HG03280 (cell line): ENCODE measurements around the gene SERPINA5.

Experiments
- ATAC-seq: cut with Tn5 transposase; IDR thresholded peaks from one replicate; pipeline ENCODE4 v1.9.1; 2021; ENCODE audit warnings: mild to moderate bottlenecking, moderate library complexity; ENCODE audit not compliant: unreplicated experiment

SERPINA5 gene, protein sequence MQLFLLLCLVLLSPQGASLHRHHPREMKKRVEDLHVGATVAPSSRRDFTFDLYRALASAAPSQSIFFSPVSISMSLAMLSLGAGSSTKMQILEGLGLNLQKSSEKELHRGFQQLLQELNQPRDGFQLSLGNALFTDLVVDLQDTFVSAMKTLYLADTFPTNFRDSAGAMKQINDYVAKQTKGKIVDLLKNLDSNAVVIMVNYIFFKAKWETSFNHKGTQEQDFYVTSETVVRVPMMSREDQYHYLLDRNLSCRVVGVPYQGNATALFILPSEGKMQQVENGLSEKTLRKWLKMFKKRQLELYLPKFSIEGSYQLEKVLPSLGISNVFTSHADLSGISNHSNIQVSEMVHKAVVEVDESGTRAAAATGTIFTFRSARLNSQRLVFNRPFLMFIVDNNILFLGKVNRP

DNA sequence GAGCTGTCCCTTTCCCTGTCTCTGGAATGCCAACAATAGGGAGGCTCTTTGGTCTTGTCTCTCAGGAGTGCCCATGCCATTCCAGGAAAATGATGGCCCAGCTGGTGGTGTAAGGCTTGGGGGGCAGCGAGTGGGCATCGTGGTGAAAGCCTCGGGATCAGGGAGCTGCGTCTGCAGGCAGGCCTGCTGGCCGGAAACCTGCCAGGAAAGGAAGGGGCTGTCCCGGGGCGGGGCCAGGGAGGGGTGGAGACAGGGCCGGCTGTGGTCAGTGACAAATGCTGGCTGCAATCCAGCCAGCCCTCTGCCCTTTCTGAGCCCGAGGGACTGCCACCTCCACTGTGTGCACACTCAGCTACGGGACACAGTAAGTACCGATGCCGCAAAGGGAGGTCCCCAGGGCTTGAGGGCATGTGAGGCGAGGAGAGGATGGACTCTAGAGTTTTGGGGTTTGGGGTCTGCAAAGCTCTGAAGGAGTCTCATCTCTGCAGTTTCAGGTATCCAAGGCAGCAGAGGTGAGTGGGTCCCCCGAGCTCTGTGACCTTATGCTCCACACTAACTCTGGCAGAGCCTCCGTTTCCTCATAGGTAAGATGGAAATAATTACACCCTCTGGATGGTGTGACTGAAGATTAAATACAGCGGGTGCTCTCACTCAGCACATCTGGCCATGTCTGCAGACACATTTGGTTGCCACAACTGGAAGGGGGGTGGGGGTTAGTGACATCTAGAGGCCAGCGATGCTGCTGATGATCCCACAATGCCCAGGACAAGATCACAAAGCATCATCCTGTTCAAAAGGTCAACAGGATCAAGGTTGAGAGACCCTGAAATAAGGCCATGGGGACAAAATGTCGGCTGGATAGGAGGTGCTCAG is at the start of gene SERPINA5:
SERPINA5 (plus strand) TSS at position 300 of the 873 bp plus-strand sequence. CDS start 5,937 bp downstream, outside the sequence.
- ATAC-seq = no peak

DNA sequence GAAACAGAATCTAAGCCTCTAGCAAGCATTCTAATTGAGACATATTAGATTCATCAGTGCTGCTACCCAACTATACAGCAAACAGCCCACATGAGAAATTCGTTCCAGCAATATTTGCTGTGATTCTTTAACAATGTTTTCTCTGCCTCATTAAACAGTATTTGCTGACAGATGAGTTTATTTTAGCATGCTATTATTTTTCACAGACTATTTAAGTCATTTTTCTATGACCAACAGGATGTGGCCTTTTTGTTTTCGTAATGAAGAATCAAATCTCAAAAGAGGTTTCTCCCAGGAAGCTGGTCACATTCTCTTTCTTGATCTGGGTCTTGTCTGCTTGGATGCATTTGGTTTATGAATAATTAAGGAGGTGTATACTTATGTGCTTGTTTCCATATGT is 48.8 kb upstream of the SERPINA5 start:
- ATAC-seq = no peak

DNA sequence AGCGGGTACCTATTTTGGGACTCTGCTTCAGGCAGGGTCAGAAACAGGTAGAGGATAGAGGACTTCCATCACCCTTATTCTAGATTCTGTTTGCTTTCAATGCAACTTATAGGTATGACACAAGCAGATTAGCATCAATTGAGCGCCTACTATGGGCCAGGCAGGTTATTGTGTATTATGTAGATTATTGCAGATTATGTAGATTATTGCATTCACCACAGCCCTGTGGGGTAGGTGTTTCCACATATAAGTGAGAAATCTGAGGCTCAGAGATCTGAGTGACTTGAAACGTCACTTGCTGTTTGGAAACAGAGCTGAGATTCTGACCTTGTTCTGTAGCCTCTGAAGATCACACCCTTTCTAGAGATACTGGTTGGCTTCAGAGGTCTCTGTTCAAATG is 45.7 kb upstream of the SERPINA5 start:
- ATAC-seq = no peak

DNA sequence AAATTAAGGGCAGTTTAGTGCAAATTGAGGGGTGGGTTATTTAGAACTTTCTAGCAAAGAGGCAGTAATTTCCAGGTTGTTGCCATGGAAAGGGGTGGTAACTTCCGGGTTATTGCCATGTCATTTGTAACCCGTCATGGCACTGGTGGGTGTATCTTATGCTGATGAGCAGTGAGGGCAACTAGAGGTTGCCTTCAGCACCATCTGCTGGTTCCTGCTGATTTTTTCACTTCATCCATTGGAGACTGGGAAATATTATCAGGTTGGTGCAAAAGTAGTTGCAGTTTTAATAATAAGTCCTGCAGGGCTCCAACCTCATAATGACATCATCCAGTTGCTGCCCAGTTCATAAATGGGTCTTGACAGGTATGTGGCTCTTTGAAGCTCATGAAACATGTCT is 44.4 kb upstream of the SERPINA5 start:
- no peak for ATAC-seq

DNA sequence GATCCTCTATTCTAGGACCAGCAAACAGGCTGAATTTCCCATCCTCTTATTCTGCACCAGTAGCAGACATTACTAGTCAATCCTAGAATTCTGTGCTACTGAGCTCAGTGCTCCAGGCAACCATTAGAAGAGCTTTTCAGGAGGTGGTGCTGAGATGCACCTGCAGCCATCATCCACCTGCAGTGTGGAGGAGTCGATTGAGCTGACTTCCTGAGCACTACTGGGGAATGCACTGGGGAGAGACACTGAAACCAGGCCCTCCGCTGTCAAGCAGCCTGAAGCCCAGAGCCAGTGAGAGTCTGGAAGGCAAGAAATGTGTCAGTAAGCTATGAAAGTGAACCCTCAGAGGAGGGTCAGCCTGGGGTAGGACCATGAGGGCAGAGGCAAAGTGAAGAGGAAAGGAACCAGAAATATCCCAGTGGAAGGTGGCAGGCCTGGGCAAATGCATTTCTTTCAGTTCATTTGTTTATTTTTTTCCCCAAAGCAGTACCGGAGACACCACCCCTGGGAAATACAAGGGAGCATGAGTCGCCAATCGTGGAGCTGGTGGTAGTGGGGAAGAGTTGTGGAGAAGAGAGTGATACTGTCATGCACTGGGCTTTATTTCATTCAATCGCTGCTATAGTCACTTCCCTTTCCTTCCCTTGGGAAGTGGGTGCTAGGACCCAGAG is 43.0 kb upstream of the SERPINA5 start:
- ATAC-seq = no peak

DNA sequence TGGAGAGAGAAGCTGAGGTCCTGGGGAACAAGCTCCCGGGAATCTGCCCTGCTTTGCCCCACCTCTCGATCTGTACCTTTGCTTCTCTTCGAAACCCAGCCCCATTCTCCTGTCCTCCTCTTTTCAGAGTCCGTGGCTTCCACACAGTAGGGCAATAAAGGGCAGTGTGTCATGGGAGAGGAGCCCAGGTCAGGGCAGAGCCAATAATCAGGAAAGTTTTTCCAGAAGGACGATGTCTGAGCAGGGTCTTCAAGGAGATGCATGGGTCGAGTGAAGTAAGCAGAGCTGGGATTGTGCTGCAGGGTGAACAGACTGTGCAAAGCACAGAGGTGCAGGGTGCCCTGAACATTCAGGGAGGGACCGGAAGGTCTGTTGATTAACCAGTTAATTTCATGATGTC is 42.0 kb upstream of the SERPINA5 start:
- no peak for ATAC-seq

DNA sequence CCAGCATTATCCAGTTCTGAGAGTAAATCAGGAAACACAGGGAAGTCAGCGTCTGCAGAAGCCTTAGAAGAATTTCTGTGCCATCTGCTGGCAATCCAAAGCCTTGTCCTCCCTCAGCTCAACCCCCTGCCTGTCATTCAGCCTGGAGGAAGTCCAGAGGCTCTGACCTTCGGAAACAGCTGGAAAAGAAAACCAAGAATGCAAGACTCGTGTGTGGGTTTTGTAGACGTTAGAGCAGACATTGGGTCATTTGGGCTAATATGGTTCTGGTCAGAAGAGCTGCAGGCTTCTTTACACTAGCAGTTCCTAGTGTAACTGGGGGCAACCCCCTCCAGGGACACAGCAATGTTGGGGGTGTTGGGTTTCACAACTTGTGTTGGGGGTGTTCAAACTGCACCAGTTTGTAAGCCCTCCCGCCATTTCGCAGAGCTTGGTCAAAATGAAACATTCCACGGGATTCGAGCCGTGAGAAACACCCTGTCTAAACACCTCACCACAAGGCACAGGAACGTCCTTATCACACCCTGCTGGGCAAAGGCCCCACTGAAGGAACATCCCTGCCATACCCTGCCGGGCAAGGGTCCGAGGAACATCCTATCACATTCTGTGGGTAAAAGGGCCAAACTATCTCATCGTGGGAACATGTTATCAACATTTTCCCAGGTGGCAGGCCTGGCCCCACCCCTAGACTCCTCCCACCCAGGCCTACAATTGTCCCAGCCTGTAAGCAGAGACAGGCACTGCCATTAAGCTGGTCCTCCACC is 41.0 kb upstream of the SERPINA5 start:
- ATAC-seq = no peak

DNA sequence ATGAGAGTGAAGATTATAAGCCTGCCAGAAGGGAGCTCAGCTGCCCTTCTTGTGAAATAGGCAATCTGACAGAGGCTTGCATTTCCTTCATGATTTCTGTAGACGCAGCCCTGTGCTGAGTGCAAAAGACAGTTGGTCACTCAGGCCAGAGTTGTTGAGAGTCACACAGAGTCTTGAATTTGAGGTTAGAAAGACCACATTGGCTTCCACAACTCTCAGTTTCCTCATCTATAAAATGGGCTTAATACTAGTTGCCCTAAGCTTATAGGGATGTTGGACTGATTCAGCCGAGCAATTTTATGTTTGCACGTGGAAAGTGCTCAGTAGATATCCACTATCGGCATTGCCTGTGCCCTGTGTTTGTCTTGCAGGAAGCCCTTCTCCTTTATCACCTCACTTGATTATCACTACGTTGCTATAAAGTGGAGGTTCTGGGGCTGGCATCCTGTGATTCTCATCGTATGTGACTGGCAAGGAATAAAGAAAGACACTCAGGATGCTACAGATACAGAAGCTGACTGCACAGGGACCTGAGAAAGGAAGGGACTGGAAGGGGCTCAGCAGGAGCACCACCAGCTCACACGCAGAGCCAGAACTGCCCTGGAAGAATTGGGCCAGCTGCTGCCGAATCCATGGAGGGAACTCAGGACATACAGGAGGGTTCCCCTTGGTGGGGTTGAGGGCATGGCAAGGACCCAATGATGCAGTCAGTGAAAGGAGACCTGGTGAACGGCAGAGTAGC is 39.8 kb upstream of the SERPINA5 start:
- ATAC-seq = no peak

DNA sequence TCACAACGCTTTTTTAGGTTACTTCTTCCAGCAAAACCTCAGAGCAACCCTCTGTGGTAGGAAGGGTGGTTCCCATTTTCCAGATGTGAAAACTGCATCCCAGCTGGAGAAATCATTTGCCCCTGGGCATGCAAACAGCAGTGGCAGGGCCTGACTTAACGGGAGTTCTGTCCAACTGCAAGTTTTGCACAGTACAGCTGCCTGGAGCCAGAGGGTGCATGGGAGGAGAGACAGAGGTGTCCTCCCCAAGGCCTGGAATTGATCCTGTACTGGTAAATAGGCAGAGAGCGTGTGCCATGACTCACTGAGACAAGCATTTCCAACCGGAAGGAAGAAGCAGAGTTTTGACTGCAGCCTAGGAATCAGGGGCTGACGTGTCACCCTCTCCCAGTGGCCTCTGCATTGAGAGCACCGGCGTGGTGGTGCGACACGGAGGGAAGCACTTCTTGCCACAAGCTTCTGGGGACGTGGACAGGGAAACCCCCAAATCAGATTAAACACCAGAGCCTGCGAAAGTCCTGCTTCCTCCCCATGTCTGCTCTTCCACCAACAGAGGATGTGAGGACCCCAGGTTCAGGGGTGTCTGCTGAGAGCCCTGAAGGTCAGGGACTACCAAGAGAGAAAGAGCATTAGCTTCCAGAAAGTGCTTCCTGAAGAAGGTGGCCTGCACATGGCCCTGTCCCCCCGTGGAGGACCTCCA is 39.0 kb upstream of the SERPINA5 start:
- ATAC-seq = no peak

DNA sequence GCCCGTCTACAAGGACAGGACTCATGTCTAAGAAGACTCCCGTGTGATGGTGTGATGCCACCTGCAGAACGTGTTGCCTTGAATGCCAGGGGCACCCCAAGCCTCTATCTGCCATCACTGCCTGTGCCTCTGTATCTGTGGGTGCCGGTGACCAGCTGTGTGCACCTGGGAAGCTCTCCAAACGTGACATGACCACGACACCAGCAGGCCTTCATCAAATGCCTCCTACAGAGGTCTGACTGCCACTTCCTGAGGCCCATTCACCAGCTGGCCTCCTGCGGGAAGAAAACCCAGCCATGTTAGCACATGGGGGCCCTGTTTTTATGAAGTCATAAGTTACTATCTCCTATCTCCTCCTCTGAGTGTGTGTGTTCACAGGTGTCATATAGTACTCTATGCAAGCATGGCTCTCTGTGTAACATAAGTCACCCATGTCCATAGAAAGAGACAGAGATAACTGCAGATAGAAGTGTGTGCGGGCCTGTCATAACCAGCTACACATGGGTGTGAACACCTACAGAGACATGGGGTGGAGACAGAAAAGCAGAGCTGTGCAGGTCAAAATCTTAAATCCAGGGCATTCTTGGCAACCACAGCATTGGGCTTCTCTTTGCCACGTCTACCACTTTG is 38.3 kb upstream of the SERPINA5 start:
- ATAC-seq = no peak

DNA sequence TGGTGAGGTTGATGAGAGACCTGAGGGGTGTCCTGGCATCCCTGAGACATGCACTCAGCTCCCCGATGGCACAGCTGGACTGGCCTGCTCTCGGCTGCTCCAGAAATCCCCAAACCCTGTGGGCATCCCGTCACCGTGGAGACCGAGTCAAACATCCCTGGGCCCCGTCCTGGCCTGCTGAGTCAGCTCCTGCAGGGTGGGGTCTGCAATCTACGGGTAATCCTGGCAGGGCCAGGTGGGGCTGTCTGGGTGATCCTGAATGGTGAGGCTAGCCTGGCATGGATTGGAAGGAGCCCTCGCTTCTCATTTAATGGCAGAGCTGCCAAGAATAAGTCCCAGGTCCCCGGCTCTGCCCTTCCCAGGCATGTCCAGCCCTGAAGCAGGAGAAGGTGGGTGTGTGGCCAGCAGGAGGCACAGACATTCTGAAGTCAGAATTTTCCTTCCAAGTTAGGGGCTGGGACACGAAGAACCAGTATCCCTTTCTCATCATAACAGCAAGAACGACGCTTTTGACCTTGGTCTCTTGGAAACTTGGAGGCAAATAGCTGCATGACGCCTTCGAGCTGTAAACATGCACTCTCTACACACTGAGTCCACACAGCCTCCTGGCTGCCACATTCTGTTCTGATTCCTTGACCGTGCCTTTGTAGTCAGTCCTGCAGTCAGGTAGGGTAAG is 37.6 kb upstream of the SERPINA5 start:
- no peak for ATAC-seq

DNA sequence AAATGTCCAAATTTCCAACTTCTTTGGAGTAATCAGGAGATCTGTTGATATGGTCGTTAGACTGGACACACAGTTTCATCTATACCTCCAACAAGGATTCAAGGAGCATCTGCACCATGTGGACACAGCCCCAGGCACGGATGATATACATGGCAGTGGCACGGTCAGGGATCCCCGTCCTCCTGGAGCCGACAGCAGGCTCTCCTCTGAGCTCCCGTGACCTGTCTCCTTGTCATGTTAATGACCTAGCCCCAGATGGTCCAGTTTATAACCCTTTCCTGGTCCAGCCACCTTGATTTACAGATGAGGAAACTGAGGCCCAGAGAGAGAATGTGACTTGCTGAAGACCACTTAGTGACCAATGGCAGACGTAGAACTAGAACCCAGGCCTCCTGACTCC is 36.5 kb upstream of the SERPINA5 start:
- no peak for ATAC-seq

DNA sequence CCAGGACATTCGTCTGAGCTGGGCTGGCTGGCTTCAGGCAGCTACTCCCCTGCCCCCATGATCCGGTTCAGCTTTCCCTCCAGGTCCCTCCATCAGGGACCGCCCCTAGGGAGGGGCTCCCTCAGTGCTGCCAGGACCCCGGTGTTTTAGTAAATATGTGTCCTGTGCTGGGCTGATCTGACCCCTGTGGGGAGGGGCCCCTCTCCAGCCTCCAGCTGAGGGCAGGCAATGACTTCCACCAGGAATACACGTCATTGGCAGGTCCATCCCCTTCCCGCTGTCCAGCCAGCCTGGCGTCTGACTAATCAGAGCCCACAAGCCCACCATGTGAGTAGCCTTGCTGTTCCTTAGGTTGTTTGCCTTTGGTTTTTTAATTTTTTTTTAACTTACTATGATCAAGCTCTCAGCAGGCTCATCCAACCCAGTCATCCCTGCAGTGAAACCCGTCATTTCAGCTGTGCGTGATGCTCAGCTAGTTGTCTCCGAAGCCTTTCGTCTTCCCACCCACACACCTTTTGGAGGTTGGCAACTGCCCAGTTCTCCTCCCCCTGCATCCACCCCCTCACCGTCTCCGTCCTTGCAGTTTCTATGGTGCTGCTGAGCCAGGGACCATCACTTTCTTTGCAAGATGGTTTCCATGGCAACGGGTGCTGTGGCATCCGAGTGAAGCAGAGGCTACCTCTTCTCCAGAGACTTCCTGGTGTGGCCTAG is 35.9 kb upstream of the SERPINA5 start:
- ATAC-seq = no peak

DNA sequence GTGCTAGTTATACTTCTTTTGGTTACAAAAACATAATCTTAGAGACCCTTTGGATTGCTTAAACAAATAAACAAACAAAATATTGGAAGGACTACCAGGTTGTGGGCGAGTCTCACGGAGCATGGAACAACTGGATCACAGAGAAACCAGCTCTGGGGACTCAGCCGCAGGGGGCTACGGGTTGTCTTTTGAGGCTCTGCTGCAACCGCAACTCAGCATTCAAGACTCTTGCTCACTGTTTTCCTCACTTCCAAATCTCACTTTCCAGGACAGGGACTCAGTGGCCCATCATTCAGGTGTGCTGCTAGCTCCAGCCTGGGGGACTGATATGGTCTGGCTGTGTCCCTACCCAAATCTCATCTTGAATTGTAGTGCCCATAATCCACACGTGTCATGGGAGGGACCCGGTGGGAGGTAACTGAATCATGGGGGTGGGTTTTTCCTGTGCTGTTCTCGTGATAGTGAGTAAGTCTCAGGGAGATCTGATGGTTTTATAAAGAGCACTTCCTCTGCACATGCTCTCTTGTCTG is 34.0 kb upstream of the SERPINA5 start:
- no peak for ATAC-seq

DNA sequence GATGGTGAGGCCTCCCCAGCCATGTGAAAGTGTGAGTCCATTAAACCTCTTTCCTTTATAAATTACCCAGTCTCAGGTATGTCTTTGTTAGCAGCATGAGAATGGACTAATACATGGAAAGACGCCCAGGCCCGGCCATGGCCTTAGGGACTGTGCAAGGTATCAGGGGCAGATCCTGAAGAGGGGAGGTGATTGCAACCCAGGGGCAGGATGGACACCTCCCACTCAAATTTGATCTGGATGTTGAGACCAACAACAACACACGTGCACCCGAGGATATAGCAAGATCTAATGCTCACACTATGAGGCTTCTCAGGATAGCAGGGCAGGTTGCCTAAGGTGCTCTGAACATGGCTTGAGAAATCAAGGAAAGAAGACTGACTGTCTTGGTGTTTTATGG is 33.5 kb upstream of the SERPINA5 start:
- ATAC-seq = no peak

DNA sequence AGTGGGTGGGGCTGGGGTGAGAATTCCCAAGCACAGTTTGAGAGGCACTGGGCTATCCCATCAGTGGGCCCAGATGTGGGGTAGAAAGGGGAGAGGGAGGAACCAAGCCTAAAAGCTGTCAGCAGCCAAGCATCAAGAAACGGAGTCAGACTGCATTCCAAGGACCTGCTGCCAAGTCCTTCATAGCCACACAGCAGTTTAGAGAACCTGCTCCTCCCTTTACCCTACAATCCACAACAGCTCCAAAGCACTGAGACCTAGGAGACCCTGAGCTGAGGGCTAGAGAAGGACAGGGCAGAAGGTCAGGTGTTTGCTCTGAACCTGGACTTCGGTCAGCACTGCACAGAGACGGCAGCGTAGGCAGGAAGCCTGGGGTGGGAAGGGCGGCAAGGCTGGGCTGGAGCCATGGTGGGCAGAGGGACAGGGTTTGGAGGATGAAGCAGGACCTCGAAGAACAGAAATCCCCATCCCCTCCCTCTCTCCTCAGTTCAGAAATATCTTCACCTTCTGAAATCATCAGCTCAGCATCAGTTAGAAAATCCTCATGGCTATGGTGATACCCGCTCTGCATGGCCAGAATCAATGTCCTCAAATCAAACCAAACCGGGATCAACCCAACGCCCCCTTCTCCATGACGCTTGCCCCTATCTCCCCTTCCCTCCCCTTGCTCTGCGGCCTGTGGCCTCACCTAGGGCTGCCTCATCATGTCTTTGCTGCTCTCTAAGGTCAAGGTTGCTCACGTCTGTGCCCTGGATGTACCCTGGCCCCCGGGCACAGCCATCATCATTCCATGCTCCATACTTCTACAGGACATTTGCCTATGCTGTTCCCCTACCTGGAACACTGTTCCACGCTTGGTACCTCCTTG is 32.9 kb upstream of the SERPINA5 start:
- ATAC-seq = no peak
